Neural crest cell (in vitro differentiated cells): ENCODE results near the gene FBXL19. TPM values are rescaled to one million over a fixed set of nuclear protein-coding genes. Genes with fewer than 3 reads are reported as not detected.

Experiments
- DNase-seq: peaks from one replicate; pipeline ENCODE4 v3.0.0; 2021; ENCODE audit warnings: low read depth, mixed read lengths, low spot score
- H3K27ac Mint-ChIP-seq: one replicate; pipeline ENCODE4 v1.8.0; 2021; ENCODE audit warnings: mild to moderate bottlenecking, mixed read lengths; ENCODE audit not compliant: unreplicated experiment
- H3K27me3 Mint-ChIP-seq: 2 replicates; pipeline ENCODE4 v1.8.0; 2021; ENCODE audit warnings: low read depth, mild to moderate bottlenecking, mixed read lengths
- H3K36me3 Mint-ChIP-seq: 2 replicates; pipeline ENCODE4 v1.8.0; 2021; ENCODE audit warnings: low read depth, mild to moderate bottlenecking, mixed read lengths
- H3K4me1 Mint-ChIP-seq: 2 replicates; pipeline ENCODE4 v1.8.0; 2021; ENCODE audit warnings: mixed read lengths
- H3K4me3 Mint-ChIP-seq: one replicate; pipeline ENCODE4 v1.8.0; 2021; ENCODE audit warnings: mild to moderate bottlenecking, mixed read lengths
- H3K9me3 Mint-ChIP-seq: 2 replicates; pipeline ENCODE4 v1.8.0; 2021; ENCODE audit warnings: mixed read lengths
- CTCF ChIP-seq: fragments of 200-600 bp; sonication (generic); conservative IDR thresholded peaks from 2 replicates; pipeline ENCODE4 v1.5.0; 2021; ENCODE audit warnings: antibody characterized with exemption, mild to moderate bottlenecking
- total RNA-seq: library from RNA; stranded (reverse); gene quantifications from 2 replicates; pipeline ENCODE4 v1.2.1, GENCODE V29; 2021

Gene FBXL19
- total RNA-seq, 1 donor from 2014 or later = 84.7 TPM

GRCh38 chr16:30951193-30951592 is 27.8 kb downstream of the FBXL19 start:
- H3K9me3 Mint-ChIP-seq = no peaks in the 10 kb centered on the region
- H3K36me3 Mint-ChIP-seq = no peaks in the 10 kb centered on the region
- DNase-seq = no peak
- no peak for TF ChIP-seq CTCF
- no peak overlapping the region for H3K27ac Mint-ChIP-seq
- peaks cover 27% of the 10 kb centered on the region for H3K4me1 Mint-ChIP-seq
- H3K27me3 Mint-ChIP-seq = peaks cover 3% of the 10 kb centered on the region
- peak overlapping the region; percentile 76 for H3K4me3 Mint-ChIP-seq

- Mint-ChIP-seq H3K27ac (no peak overlapping the region), H3K36me3 (no peaks in the 10 kb centered on the region)
- no peak for TF ChIP-seq CTCF
These were observed 28.4 kb downstream of the FBXL19 start for GRCh38 chr16:30951750-30952149.

GRCh38 chr16:30953111-30953510 is 29.7 kb downstream of the FBXL19 start:
- Mint-ChIP-seq H3K27me3 (peaks cover 8% of the 10 kb centered on the region), H3K4me3 (no peak overlapping the region), H3K27ac (no peak overlapping the region), H3K4me1 (peaks cover 26% of the 10 kb centered on the region), H3K36me3 (no peaks in the 10 kb centered on the region), H3K9me3 (no peaks in the 10 kb centered on the region)
- no peak for DNase-seq
- no peak for TF ChIP-seq CTCF

More at GRCh38 chr16:30951750-30952149, 28.4 kb downstream of the FBXL19 start:
- H3K4me1 Mint-ChIP-seq = peaks cover 23% of the 10 kb centered on the region
- no peaks in the 10 kb centered on the region for H3K9me3 Mint-ChIP-seq
- peak overlapping the region; percentile 72 for H3K4me3 Mint-ChIP-seq
- no peak for DNase-seq
- H3K27me3 Mint-ChIP-seq = peaks cover 3% of the 10 kb centered on the region

GRCh38 chr16:30953511-30954124 is 30.2 kb downstream of the FBXL19 start:
- peaks cover 27% of the 10 kb centered on the region for H3K4me1 Mint-ChIP-seq
- no peaks in the 10 kb centered on the region for H3K36me3 Mint-ChIP-seq
- no peaks in the 10 kb centered on the region for H3K9me3 Mint-ChIP-seq
- peak overlapping the region; percentile 84 for H3K4me3 Mint-ChIP-seq
- peak; percentile 80 for DNase-seq
- no peak overlapping the region for H3K27ac Mint-ChIP-seq
- H3K27me3 Mint-ChIP-seq = peaks cover 8% of the 10 kb centered on the region
- peak; percentile 77 for TF ChIP-seq CTCF

- peak overlapping the region; percentile 84 for H3K4me3 Mint-ChIP-seq
- no peak for DNase-seq
- no peak for TF ChIP-seq CTCF
- H3K4me1 Mint-ChIP-seq = peaks cover 34% of the 10 kb centered on the region
- no peak overlapping the region for H3K27ac Mint-ChIP-seq
- peaks cover 8% of the 10 kb centered on the region for H3K36me3 Mint-ChIP-seq
- H3K9me3 Mint-ChIP-seq = no peaks in the 10 kb centered on the region
- peaks cover 8% of the 10 kb centered on the region for H3K27me3 Mint-ChIP-seq
These were observed 31.6 kb downstream of the FBXL19 start for GRCh38 chr16:30954993-30955392.
